ENCODE measurements around the gene ORM2. TPM values are rescaled to one million over a fixed set of nuclear protein-coding genes. Genes with fewer than 3 reads are reported as not detected.

The ORM2 gene
- total RNA-seq, 1 donor from 2014 or later, result not detected

DNA sequence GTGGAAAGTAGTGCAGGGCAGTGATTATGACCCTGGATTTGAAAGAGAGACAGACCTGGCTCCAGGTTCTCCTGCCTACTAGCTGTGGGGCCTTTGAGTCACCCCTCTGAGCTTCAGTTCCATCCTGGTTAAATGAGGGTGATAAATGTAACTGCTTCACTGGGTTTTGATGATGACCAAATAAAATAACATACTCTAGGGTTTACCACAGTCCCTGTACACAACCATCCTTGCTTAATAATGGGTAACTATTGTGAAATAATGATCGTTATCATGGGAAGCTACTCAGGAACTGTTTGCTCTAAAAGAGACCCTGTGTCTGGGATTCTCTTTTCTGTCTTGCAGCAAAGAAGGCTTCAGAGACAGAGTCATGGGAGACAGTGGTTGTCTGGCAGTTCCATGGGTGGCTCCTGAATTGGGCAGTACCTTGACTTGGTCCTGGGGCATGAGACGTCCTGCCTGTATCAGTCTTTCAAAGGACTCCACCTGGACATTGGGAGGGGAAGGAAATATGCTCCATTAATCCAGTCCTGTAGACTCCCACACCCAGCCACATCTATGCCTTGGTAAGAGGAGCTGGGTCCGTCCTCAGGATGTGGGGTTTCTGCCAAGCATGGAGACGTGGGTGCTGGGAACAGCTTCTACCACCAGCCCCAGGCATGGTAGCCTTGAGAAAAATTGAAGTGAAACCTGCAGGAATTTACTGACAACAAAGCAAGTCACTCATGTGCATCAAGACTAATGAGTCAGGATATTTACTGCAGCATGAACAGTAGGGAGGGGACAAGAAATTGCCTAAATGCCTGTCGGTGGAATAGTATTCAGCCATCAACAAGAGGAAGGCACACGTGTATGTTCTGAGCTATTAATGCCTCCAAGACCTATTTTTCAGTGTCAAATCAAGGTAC, 34.7 kb downstream of the ORM2 start:
- H3K9me3 ChIP-seq (ENCODE audit: low read depth), result no peaks in the 10 kb centered on the region
- no peak overlapping the region for H3K27ac ChIP-seq
- H3F3A ChIP-seq (ENCODE audit: low read depth), result no peaks in the 10 kb centered on the region
- no peaks in the 10 kb centered on the region for H3K36me3 ChIP-seq
- Mint-ChIP-seq H3K4me1 (peaks cover under 1% of the 10 kb centered on the region), H3K9me3 (no peaks in the 10 kb centered on the region), H3K27ac (no peak overlapping the region), H3K27me3 (ENCODE audit: insufficient read depth, low read depth) (peaks cover 10% of the 10 kb centered on the region), H3K4me3 (no peak overlapping the region), H3K36me3 (peaks cover 19% of the 10 kb centered on the region)
- H3K4me3 ChIP-seq, result no peak overlapping the region
- no peak for TF ChIP-seq EZH2phosphoT487 (IDR thresholded peaks at IDR 0.05)
- TF ChIP-seq, protein P1, sequence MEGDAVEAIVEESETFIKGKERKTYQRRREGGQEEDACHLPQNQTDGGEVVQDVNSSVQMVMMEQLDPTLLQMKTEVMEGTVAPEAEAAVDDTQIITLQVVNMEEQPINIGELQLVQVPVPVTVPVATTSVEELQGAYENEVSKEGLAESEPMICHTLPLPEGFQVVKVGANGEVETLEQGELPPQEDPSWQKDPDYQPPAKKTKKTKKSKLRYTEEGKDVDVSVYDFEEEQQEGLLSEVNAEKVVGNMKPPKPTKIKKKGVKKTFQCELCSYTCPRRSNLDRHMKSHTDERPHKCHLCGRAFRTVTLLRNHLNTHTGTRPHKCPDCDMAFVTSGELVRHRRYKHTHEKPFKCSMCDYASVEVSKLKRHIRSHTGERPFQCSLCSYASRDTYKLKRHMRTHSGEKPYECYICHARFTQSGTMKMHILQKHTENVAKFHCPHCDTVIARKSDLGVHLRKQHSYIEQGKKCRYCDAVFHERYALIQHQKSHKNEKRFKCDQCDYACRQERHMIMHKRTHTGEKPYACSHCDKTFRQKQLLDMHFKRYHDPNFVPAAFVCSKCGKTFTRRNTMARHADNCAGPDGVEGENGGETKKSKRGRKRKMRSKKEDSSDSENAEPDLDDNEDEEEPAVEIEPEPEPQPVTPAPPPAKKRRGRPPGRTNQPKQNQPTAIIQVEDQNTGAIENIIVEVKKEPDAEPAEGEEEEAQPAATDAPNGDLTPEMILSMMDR (IDR thresholded peaks at IDR 0.05), result no peak
- no peak for TF ChIP-seq EZH2 (IDR thresholded peaks at IDR 0.05)
- no peak overlapping the region for H2AFZ ChIP-seq (replicated peaks)
- H3K27me3 ChIP-seq, result no peaks in the 10 kb centered on the region
- no peaks in the 10 kb centered on the region for H3K79me2 ChIP-seq (ENCODE audit: low read depth)
- no peak for DNase-seq (ENCODE audit: low spot score)
- H3K9ac ChIP-seq, result no peak overlapping the region
- no peaks in the 10 kb centered on the region for H3K4me1 ChIP-seq
- no peaks in the 10 kb centered on the region for H4K20me1 ChIP-seq (ENCODE audit: low read depth)
- H3K4me2 ChIP-seq, result no peak overlapping the region

DNA sequence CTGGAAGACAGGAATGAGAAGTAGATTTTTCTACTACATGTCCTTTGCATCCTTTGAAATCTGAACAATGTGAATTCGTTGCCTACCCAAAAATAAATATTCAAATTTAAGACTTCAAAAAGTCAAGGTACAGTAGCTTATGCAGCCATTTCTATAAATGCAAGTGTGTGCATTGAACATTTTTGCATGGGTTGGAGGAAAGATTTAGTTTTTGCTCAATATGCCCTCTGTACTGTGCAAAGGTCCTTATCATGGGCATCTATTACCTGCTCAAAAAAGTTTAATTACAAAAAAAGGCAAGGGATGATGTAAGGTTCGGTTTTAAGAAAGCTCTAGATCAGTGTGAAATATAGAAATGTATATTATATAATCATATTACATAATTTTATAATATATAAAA, 35.5 kb downstream of the ORM2 start:
- DNase-seq (ENCODE audit: low spot score), result no peak
- H3K9me3 ChIP-seq (ENCODE audit: low read depth), result no peaks in the 10 kb centered on the region
- peaks cover 16% of the 10 kb centered on the region for H3K36me3 Mint-ChIP-seq
- H3K4me1 ChIP-seq, result peaks cover 6% of the 10 kb centered on the region
- no peak overlapping the region for H3K27ac ChIP-seq
- no peaks in the 10 kb centered on the region for H3K9me3 Mint-ChIP-seq
- no peak overlapping the region for H3K27ac Mint-ChIP-seq
- H3K9ac ChIP-seq, result no peak overlapping the region
- H3K36me3 ChIP-seq, result no peaks in the 10 kb centered on the region
- no peaks in the 10 kb centered on the region for H3K79me2 ChIP-seq (ENCODE audit: low read depth)
- H2AFZ ChIP-seq (replicated peaks), result no peak overlapping the region
- no peak for TF ChIP-seq EZH2 (IDR thresholded peaks at IDR 0.05)
- TF ChIP-seq, protein P1 (IDR thresholded peaks at IDR 0.05), result no peak
- no peak for TF ChIP-seq EZH2phosphoT487 (IDR thresholded peaks at IDR 0.05)
- no peak overlapping the region for H3K4me3 Mint-ChIP-seq
- H3K4me1 Mint-ChIP-seq, result peaks cover 7% of the 10 kb centered on the region
- no peak overlapping the region for H3K4me3 ChIP-seq
- peaks cover 10% of the 10 kb centered on the region for H3K27me3 Mint-ChIP-seq (ENCODE audit: insufficient read depth, low read depth)
- no peaks in the 10 kb centered on the region for H4K20me1 ChIP-seq (ENCODE audit: low read depth)
- H3K27me3 ChIP-seq, result no peaks in the 10 kb centered on the region
- no peaks in the 10 kb centered on the region for H3F3A ChIP-seq (ENCODE audit: low read depth)
- H3K4me2 ChIP-seq, result no peak overlapping the region

DNA sequence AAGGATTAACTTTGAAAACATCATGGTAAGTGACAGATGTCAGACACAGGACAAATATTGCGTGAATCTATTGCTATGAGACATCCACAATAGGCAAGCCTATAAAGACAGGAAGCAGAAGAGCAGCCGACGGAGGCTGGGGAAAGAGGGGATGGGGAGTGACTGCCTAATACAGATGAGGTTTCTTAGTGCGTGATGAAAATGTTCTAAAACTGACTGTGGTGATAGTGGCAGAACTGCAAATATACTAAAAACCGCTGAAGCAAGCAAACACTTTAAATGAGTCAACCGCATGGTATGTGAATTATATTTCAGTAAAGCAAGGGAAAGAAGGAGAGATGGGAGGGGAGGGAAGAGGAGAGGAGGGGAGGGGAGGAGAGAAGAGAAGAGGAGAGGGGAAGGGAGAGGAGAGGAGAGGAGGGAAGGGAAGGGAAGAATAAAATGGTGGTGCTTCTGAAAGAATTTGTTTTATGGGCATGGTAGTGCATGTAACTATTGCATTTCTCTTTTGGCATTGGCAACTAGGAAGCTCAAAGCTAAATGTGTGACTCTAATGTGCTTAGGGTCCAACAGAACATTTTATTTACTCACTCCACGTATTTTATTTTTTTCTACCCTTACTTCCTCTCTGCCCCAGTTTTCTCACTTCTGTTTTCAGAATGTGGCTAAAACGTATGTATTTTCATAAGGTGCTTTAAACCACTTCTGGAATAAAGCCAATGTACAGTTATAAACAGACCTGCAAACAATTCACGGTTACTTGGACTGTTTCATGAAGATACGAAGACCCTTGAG, 36.9 kb downstream of the ORM2 start:
- no peaks in the 10 kb centered on the region for H3K27me3 ChIP-seq
- DNase-seq (ENCODE audit: low spot score), result no peak
- H3K36me3 ChIP-seq, result no peaks in the 10 kb centered on the region
- no peak overlapping the region for H3K4me2 ChIP-seq
- H3K9me3 Mint-ChIP-seq, result no peaks in the 10 kb centered on the region
- no peaks in the 10 kb centered on the region for H4K20me1 ChIP-seq (ENCODE audit: low read depth)
- peaks cover 7% of the 10 kb centered on the region for H3K36me3 Mint-ChIP-seq
- no peak overlapping the region for H3K9ac ChIP-seq
- no peak overlapping the region for H3K27ac Mint-ChIP-seq
- H3K4me1 Mint-ChIP-seq, result peaks cover 17% of the 10 kb centered on the region
- no peak for TF ChIP-seq EZH2 (IDR thresholded peaks at IDR 0.05)
- no peak overlapping the region for H2AFZ ChIP-seq (replicated peaks)
- H3K4me3 ChIP-seq, result no peak overlapping the region
- H3F3A ChIP-seq (ENCODE audit: low read depth), result no peaks in the 10 kb centered on the region
- no peak overlapping the region for H3K27ac ChIP-seq
- peaks cover 7% of the 10 kb centered on the region for H3K27me3 Mint-ChIP-seq (ENCODE audit: insufficient read depth, low read depth)
- H3K79me2 ChIP-seq (ENCODE audit: low read depth), result no peaks in the 10 kb centered on the region
- H3K9me3 ChIP-seq (ENCODE audit: low read depth), result no peaks in the 10 kb centered on the region
- H3K4me3 Mint-ChIP-seq, result no peak overlapping the region
- H3K4me1 ChIP-seq, result peaks cover 15% of the 10 kb centered on the region

Measured in neural progenitor cell (in vitro differentiated cells).